ENCODE data around the gene BOLA2.
"Not testable (repeated sequence)": the region's sequence is repeated elsewhere in the genome, so short reads cannot be mapped to it uniquely, and the experiment has no call there.

The BOLA2 gene

DNA sequence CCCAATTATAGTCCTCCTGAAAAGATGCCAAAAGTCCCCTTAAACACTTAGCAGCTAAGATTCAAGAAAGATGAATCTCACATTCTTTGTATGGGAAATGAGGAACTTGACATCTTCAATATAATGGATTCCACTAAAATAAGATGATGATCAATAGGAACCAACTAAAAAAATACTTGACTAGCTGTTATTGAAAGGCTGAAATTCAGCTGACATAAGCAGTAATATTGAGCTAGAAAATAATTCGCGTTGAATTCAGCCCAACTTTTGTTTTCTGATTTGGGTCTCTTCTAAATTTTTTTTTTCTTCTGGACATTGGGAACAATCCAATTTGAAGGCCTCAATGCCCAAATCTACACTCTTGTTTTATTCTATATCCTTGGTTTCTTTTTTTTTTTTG, 30.6 kb downstream of the BOLA2 start:
- H3K4me1 ChIP-seq; H3K36me3 ChIP-seq; H3K9me3 ChIP-seq; H3K27me3 ChIP-seq; DNase-seq; H3K4me3 ChIP-seq; intact Hi-C loops (cut with DNase I; ENCODE audit: low total_unique reads); H3K27ac ChIP-seq: not testable (repeated sequence)

DNA sequence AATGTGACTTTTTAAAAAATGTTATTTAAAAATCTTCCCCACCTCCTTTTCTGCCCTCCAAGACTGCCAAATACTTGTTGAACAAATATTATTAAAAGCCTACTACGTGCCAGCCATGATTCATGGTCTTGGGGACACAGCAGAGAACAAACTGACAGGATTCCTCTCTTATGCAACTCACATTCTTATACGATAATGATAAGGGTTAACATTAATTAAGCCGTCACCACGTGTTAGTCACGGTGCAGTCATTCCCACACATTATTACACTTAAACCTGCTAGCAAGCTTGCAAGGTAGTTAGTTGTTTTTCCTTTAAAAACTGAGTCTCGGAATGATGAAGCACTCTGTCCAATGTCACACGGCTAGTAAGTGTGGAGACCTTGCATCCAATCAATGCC, 48.9 kb downstream of the BOLA2 start:
- DNase-seq; H3K27me3 ChIP-seq; intact Hi-C loops (cut with DNase I; ENCODE audit: low total_unique reads); H3K4me3 ChIP-seq; H3K4me1 ChIP-seq; H3K27ac ChIP-seq; H3K9me3 ChIP-seq: not testable (repeated sequence)
- H3K36me3 ChIP-seq = peaks cover 0 to 13% (median 0%) of the 10 kb centered on the region in 3 donors
